ENCODE data around the gene ZC3H12A.

DNA sequence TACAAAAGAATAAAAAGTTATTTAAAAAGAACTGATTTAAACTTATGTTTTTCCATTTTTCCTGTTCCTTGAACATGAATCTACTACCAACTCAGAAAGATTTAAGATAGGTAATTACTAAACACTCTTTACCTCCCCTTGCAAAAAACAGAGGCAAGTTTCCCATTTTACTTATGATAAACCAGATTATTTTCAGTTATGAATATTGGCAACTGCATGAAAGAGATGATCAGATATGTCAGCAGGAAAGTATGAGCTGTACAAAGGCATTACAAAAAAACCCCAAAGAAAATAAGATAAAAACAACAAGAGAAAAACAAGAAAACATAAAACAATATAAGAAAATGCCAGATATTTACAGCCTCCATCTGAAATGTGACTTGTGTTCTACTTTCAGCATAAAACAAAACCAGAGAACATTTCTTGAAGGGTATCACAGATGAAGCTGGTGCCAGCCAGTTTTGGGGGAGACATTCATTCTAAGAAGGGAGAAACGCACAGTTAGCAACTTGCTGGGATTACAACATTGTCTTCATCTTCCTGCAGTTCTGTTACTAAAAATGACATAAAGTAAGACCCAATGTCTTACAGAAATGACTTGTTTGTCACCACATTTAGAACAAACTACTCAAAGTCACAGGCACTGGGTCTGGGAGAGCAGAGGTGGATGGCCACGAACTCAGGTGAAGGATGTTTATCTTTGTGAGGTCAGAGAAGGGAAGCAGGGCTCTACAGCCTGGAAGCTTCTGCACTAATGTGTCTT, 19.1 kb downstream of the ZC3H12A start:
- TF ChIP-seq CTCF (conservative IDR thresholded peaks at IDR 0.05; ENCODE audit: low read length) (no peak), EZH2phosphoT487 (IDR thresholded peaks at IDR 0.05; ENCODE audit: borderline replicate concordance) (no peak)
